ENCODE data around the gene HS6ST2.

GRCh38 chrX:132740316-132741123 lies 217.9 kb downstream of the HS6ST2 start:
- peak; percentile 33 for TF ChIP-seq CTCF (IDR thresholded peaks at IDR 0.05; ENCODE audit: low read depth, low read length, missing input control)
- TF ChIP-seq MAX (IDR thresholded peaks at IDR 0.05): no peak
- TF ChIP-seq TAF1 (conservative IDR thresholded peaks at IDR 0.05): no peak
- TF ChIP-seq RAD21 (IDR thresholded peaks at IDR 0.05): peak; percentile 44 to 70
- TF ChIP-seq ATF3 (IDR thresholded peaks at IDR 0.05): no peak
- TF ChIP-seq SP1 (IDR thresholded peaks at IDR 0.05): no peak
- no peak for TF ChIP-seq EGR1 (IDR thresholded peaks at IDR 0.05; ENCODE audit: low read depth in 2 of 2)
- TF ChIP-seq REST (IDR thresholded peaks at IDR 0.05): no peak
- TF ChIP-seq HNF4A (conservative IDR thresholded peaks at IDR 0.05): no peak
- no peak for TF ChIP-seq ZBTB33 (IDR thresholded peaks at IDR 0.05)
- no peak for TF ChIP-seq GABPA (IDR thresholded peaks at IDR 0.05 in 1 of 2, conservative IDR thresholded peaks at IDR 0.05 in 1 of 2)
- TF ChIP-seq NR2F2 (IDR thresholded peaks at IDR 0.05): no peak
- TF ChIP-seq FOXA2 (IDR thresholded peaks at IDR 0.05): no peak
- no peak for TF ChIP-seq YY1 (IDR thresholded peaks at IDR 0.05)
